NT2/D1 (cell line): Measurements from ENCODE around the gene ASAP2.

Source experiments
- SUZ12 ChIP-seq: IDR thresholded peaks from 2 replicates; pipeline ENCODE4 v1.6.1; 2011; ENCODE audit not compliant: insufficient read length, insufficient read depth; ENCODE audit errors: extremely low read depth
- YY1 ChIP-seq: IDR thresholded peaks from 2 replicates; pipeline ENCODE4 v1.6.1; 2011; ENCODE audit not compliant: insufficient read length, insufficient read depth

GRCh38 chr2:9298583-9298982 is 92.0 kb downstream of the ASAP2 start:
- no peak for TF ChIP-seq SUZ12
- TF ChIP-seq YY1: no peak
